H9 (cell line): ENCODE data around the gene ERN1. TPM values are rescaled to one million over a fixed set of nuclear protein-coding genes. Genes with fewer than 3 reads are reported as not detected.
"Not testable (repeated sequence)": the region's sequence is repeated elsewhere in the genome, so short reads cannot be mapped to it uniquely, and the experiment has no call there.

Source experiments
- DNase-seq: peaks from one replicate; pipeline ENCODE4 v3.0.0-alpha.2; 2017
- H2AFZ ChIP-seq: one replicate; pipeline ENCODE4 v1.6.1; 2013; ENCODE audit warnings: mild to moderate bottlenecking, low read length, control low read depth, moderate library complexity
- H2AK5ac ChIP-seq: 2 replicates; pipeline ENCODE4 v1.6.1; 2013; ENCODE audit warnings: low read length, control low read depth, mixed read lengths; ENCODE audit not compliant: insufficient read length
- H2BK120ac ChIP-seq: one replicate; pipeline ENCODE4 v1.6.1; 2013; ENCODE audit warnings: low read depth, mild to moderate bottlenecking, low read length, control low read depth, inconsistent platforms; ENCODE audit not compliant: poor library complexity, severe bottlenecking
- H2BK12ac ChIP-seq: 2 replicates; pipeline ENCODE4 v1.6.1; 2013; ENCODE audit warnings: low read length, control low read depth, mixed read lengths, low read depth; ENCODE audit not compliant: insufficient read length
- H2BK15ac ChIP-seq: 2 replicates; pipeline ENCODE4 v1.6.1; 2013; ENCODE audit warnings: low read depth, low read length, control low read depth
- H2BK20ac ChIP-seq: one replicate; pipeline ENCODE4 v1.6.1; 2013; ENCODE audit warnings: low read depth, mild to moderate bottlenecking, low read length, control low read depth, inconsistent platforms; ENCODE audit not compliant: poor library complexity, severe bottlenecking
- H2BK5ac ChIP-seq: 2 replicates; pipeline ENCODE4 v1.6.1; 2013; ENCODE audit warnings: low read length, control low read depth, mixed read lengths; ENCODE audit not compliant: insufficient read length
- H3K14ac ChIP-seq: 2 replicates; pipeline ENCODE4 v1.6.1; 2013; ENCODE audit warnings: low read length, control low read depth; ENCODE audit not compliant: insufficient read depth
- H3K18ac ChIP-seq: 2 replicates; pipeline ENCODE4 v1.6.1; 2013; ENCODE audit warnings: low read depth, mild to moderate bottlenecking, mixed read lengths, low read length, control low read depth; ENCODE audit not compliant: insufficient read length
- H3K23ac ChIP-seq: 2 replicates; pipeline ENCODE4 v1.6.1; 2013; ENCODE audit warnings: low read length, control low read depth, mixed read lengths, low read depth; ENCODE audit not compliant: insufficient read length
- H3K23me2 ChIP-seq: 2 replicates; pipeline ENCODE4 v1.6.1; 2013; ENCODE audit warnings: low read depth, mild to moderate bottlenecking, mixed read lengths, low read length, control low read depth; ENCODE audit not compliant: insufficient read length, poor library complexity, severe bottlenecking
- H3K27ac ChIP-seq: 2 replicates; pipeline ENCODE4 v1.5.1; 2013; ENCODE audit warnings: low read length, control low read depth, mixed read lengths, low read depth; ENCODE audit not compliant: insufficient read length
- H3K27me3 ChIP-seq: 2 replicates; pipeline ENCODE4 v1.6.1; 2013; ENCODE audit warnings: low read length, control low read depth, inconsistent platforms; ENCODE audit not compliant: insufficient read depth
- H3K4ac ChIP-seq: 2 replicates; pipeline ENCODE4 v1.6.1; 2013; ENCODE audit warnings: low read depth, mild to moderate bottlenecking, control low read depth, inconsistent platforms, low read length, moderate library complexity
- H3K4me1 ChIP-seq: 2 replicates; pipeline ENCODE4 v1.6.1; 2013; ENCODE audit warnings: low read length, control low read depth, inconsistent platforms; ENCODE audit not compliant: insufficient read depth
- H3K4me2 ChIP-seq: 2 replicates; pipeline ENCODE4 v1.6.1; 2013; ENCODE audit warnings: low read length, control low read depth, mixed read lengths; ENCODE audit not compliant: insufficient read length, insufficient read depth
- H3K56ac ChIP-seq: 2 replicates; pipeline ENCODE4 v1.6.1; 2013; ENCODE audit warnings: low read depth, mild to moderate bottlenecking, mixed read lengths, low read length, control low read depth; ENCODE audit not compliant: insufficient read length
- H3K79me1 ChIP-seq: 2 replicates; pipeline ENCODE4 v1.6.1; 2013; ENCODE audit warnings: low read depth, mild to moderate bottlenecking, moderate library complexity, low read length, control low read depth, inconsistent platforms; ENCODE audit not compliant: insufficient read depth, poor library complexity, severe bottlenecking
- H3K79me2 ChIP-seq: 2 replicates; pipeline ENCODE4 v1.6.1; 2013; ENCODE audit warnings: low read length, control low read depth, inconsistent platforms; ENCODE audit not compliant: insufficient read depth
- H3K9ac ChIP-seq: 2 replicates; pipeline ENCODE4 v1.6.1; 2013; ENCODE audit warnings: low read length, control low read depth, mixed read lengths; ENCODE audit not compliant: insufficient read length; ENCODE audit errors: extremely low read depth
- H3K9me3 ChIP-seq: one replicate; pipeline ENCODE4 v1.6.1; 2013; ENCODE audit warnings: low read depth, low read length, inconsistent platforms; ENCODE audit not compliant: control insufficient read depth
- H3T11ph ChIP-seq: one replicate; pipeline ENCODE4 v1.6.1; 2013; ENCODE audit warnings: mild to moderate bottlenecking, low read length, control low read depth, inconsistent platforms
- H4K20me1 ChIP-seq: one replicate; pipeline ENCODE4 v1.6.1; 2013; ENCODE audit not compliant: control insufficient read depth, insufficient read length, insufficient read depth
- H4K5ac ChIP-seq: 2 replicates; pipeline ENCODE4 v1.6.1; 2013; ENCODE audit warnings: low read depth, mild to moderate bottlenecking, mixed read lengths, low read length, control low read depth; ENCODE audit not compliant: insufficient read length
- H4K8ac ChIP-seq: replicated peaks from 2 replicates; pipeline ENCODE4 v1.6.1; 2013; ENCODE audit warnings: low read length, control low read depth, mixed read lengths, low read depth; ENCODE audit not compliant: insufficient read length
- H4K91ac ChIP-seq: 2 replicates; pipeline ENCODE4 v1.6.1; 2013; ENCODE audit warnings: low read depth, mild to moderate bottlenecking, moderate library complexity, mixed read lengths, low read length, control low read depth; ENCODE audit not compliant: insufficient read length
- H3K27ac Mint-ChIP-seq, 3 experiments: 2 replicates in 2 of 3; 3 replicates in 1 of 3; pipeline ENCODE4 v1.8.0; 2020 to 2021; ENCODE audit warnings: mixed read lengths in 3 of 3, mild to moderate bottlenecking in 1 of 3, moderate library complexity in 1 of 3
- H3K27me3 Mint-ChIP-seq: 2 replicates; pipeline ENCODE4 v1.8.0; 2021; ENCODE audit warnings: low read depth, mild to moderate bottlenecking, moderate library complexity, mixed read lengths
- H3K36me3 Mint-ChIP-seq, 3 experiments: 2 replicates in 2 of 3; 3 replicates in 1 of 3; pipeline ENCODE4 v1.8.0; 2020 to 2021; ENCODE audit warnings: low read depth in 3 of 3, mixed read lengths in 3 of 3; ENCODE audit not compliant: insufficient read depth in 1 of 3
- H3K4me1 Mint-ChIP-seq, 2 experiments: 2 replicates each; pipeline ENCODE4 v1.8.0; 2020; ENCODE audit warnings: mixed read lengths in 2 of 2
- H3K4me3 Mint-ChIP-seq, 2 experiments: 2 replicates in 1 of 2; 3 replicates in 1 of 2; pipeline ENCODE4 v1.8.0; 2020 to 2021; ENCODE audit warnings: mild to moderate bottlenecking in 2 of 2, mixed read lengths in 2 of 2, moderate library complexity in 1 of 2
- H3K9me3 Mint-ChIP-seq, 2 experiments: 2 replicates in 1 of 2; 3 replicates in 1 of 2; pipeline ENCODE4 v1.8.0; 2020; ENCODE audit warnings: mild to moderate bottlenecking in 2 of 2, mixed read lengths in 2 of 2, moderate library complexity in 1 of 2
- WGBS: extraction: QIAGEN DNeasy Blood & Tissue Kit; methylation state at CpG from one replicate; pipeline ENCODE4 v1.1.7; 2013; ENCODE audit warnings: missing lambda C conversion rate, low lambda C conversion rate, mixed read lengths; ENCODE audit not compliant: insufficient read length; ENCODE audit errors: extremely low coverage; 5-methylcytosine and 5-hydroxymethylcytosine counted together
- total RNA-seq: library from RNA; stranded (reverse); gene quantifications from 2 replicates; pipeline ENCODE4 v1.2.1, GENCODE V29; 2021
- TF ChIP-seq, protein P1 (sequence below): fragments of 200-600 bp; sonication (generic); conservative IDR thresholded peaks from 3 replicates; pipeline ENCODE4 v1.8.0; 2021; ENCODE audit warnings: antibody characterized with exemption, mild to moderate bottlenecking

ERN1 gene
- total RNA-seq, 1 experiment from 2014 or later, result 5.0 TPM

DNA sequence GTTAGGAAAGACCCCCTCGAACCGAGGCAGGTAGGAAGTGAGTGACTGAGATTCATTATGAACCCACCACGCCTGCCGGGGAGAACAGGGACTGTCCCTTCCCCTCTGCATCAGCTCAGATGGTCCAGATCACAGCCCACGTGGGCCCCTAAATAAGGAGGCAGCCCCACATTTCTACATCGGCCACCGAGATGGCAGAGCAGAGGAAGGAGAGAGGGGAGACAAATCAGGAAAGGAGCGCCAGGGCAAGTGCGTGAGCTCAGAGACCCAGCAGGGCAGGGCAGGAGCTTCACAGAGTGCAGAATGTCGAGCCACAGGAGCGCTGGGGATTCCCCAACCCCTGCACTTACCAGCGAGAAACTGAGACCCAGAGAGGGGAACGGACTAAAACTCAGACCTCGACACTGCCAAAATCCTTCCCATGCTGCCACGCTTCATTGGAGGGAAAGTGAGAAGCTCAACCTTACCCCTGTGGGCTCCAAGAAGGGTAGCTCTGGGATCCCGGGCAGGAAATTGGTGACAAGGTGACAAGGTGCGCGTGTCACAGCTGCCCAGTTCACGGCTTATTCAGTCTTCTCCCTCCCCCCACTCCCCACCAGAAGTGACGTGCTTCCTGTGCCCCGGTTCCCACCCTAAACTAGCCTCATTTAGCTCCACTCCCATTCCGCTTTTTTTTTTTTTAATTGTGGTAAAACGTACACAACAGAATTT is 109.7 kb downstream of the ERN1 start, which contains the start of gene ICAM2:
Gene ICAM2, minus strand, starts transcription at position 578 of the 711 bp plus-strand sequence. CDS start 13,942 bp downstream, outside the sequence.
- H3K9me3 ChIP-seq, result no peaks in the 10 kb centered on the region
- no peaks in the 10 kb centered on the region; the same call in 1 of the 2 replicates for H3K27me3 ChIP-seq
- peak within 1 kb of the TSS; percentile 35 for H3K18ac ChIP-seq
- H2BK5ac ChIP-seq, result no peak within 1 kb of the TSS
- peak within 1 kb of the TSS; percentile 45 to 70 for H3K4me3 Mint-ChIP-seq
- H3K4ac ChIP-seq, result no peak within 1 kb of the TSS
- peak within 1 kb of the TSS; percentile 32 for H3K4me2 ChIP-seq
- no peak within 1 kb of the TSS for H3K23ac ChIP-seq
- H4K91ac ChIP-seq, result no peak within 1 kb of the TSS
- H3K79me2 ChIP-seq, result no peaks in the 10 kb centered on the region
- no peak within 1 kb of the TSS for H2AK5ac ChIP-seq
- H4K20me1 ChIP-seq, result no peaks in the 10 kb centered on the region
- H3K27me3 Mint-ChIP-seq, result peaks cover 12% of the 10 kb centered on the region
- H3T11ph ChIP-seq, result no peak within 1 kb of the TSS
- H3K9me3 Mint-ChIP-seq, result peaks cover 0 to 2% of the 10 kb centered on the region in 2 experiments; a peak in 1 of 5 replicates
- H3K9ac ChIP-seq, result no peak within 1 kb of the TSS
- no peaks in the 10 kb centered on the region for H3K79me1 ChIP-seq
- H4K8ac ChIP-seq, result no peak within 1 kb of the TSS
- no peak within 1 kb of the TSS for H2BK120ac ChIP-seq
- no peak within 1 kb of the TSS for H2BK12ac ChIP-seq
- H3K56ac ChIP-seq, result no peak within 1 kb of the TSS
- no peak within 1 kb of the TSS for H2BK15ac ChIP-seq
- peaks cover 3 to 4% of the 10 kb centered on the region in 2 experiments for H3K4me1 Mint-ChIP-seq
- H3K4me1 ChIP-seq, result no peaks in the 10 kb centered on the region
- no CpG with 5 or more reads among the region's 23 CpGs for WGBS
- no peaks in the 10 kb centered on the region for H3K36me3 Mint-ChIP-seq
- no peak within 1 kb of the TSS for H2BK20ac ChIP-seq
- H2AFZ ChIP-seq, result no peak within 1 kb of the TSS
- no peak within 1 kb of the TSS for H3K27ac ChIP-seq
- peaks cover 3% of the 10 kb centered on the region for H3K23me2 ChIP-seq
- H3K14ac ChIP-seq, result peak within 1 kb of the TSS; percentile 58; the same call in 1 of the 2 replicates
- no peak within 1 kb of the TSS for H4K5ac ChIP-seq
- DNase-seq, result no peak
- TF ChIP-seq, protein P1, sequence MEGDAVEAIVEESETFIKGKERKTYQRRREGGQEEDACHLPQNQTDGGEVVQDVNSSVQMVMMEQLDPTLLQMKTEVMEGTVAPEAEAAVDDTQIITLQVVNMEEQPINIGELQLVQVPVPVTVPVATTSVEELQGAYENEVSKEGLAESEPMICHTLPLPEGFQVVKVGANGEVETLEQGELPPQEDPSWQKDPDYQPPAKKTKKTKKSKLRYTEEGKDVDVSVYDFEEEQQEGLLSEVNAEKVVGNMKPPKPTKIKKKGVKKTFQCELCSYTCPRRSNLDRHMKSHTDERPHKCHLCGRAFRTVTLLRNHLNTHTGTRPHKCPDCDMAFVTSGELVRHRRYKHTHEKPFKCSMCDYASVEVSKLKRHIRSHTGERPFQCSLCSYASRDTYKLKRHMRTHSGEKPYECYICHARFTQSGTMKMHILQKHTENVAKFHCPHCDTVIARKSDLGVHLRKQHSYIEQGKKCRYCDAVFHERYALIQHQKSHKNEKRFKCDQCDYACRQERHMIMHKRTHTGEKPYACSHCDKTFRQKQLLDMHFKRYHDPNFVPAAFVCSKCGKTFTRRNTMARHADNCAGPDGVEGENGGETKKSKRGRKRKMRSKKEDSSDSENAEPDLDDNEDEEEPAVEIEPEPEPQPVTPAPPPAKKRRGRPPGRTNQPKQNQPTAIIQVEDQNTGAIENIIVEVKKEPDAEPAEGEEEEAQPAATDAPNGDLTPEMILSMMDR, result no peak
- H3K27ac Mint-ChIP-seq, result no peak within 1 kb of the TSS

DNA sequence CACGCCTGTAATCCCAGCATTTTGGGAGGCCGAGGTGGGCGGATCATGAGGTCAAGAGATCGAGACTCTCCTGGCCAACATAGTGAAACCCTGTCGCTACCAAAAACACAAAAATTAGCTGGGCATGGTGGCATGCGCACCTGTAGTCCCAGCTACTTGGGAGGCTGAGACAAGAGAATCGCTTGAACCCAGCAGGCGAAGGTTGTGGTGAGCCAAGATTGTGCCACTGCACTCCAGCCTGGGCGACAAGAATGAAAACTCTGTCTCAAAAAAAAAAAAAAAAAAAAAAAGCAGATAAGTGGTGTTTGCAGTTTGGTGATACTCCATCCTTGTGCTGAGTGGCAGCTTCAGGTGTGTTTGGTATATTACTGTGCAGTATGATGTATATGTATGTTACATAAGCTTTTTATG is 110.4 kb downstream of the ERN1 start:
- not testable (repeated sequence) for DNase-seq, H3T11ph ChIP-seq, H2AK5ac ChIP-seq, H3K4ac ChIP-seq, H3K79me1 ChIP-seq, H4K5ac ChIP-seq, H3K14ac ChIP-seq, H3K23ac ChIP-seq, H3K4me1 ChIP-seq, H2AFZ ChIP-seq, H2BK5ac ChIP-seq, H3K36me3 Mint-ChIP-seq, H3K79me2 ChIP-seq, H2BK15ac ChIP-seq, H3K27ac ChIP-seq, H2BK120ac ChIP-seq, H3K56ac ChIP-seq, H3K18ac ChIP-seq, H3K9me3 ChIP-seq, H2BK12ac ChIP-seq, H3K23me2 ChIP-seq, H4K20me1 ChIP-seq, H3K27me3 ChIP-seq, H4K8ac ChIP-seq, H3K4me2 ChIP-seq, H3K4me1 Mint-ChIP-seq, H3K27ac Mint-ChIP-seq, H3K9ac ChIP-seq, H4K91ac ChIP-seq, H2BK20ac ChIP-seq, H3K9me3 Mint-ChIP-seq, H3K4me3 Mint-ChIP-seq
- WGBS, result no CpG with 5 or more reads among the region's 9 CpGs
- peaks cover 12% of the 10 kb centered on the region for H3K27me3 Mint-ChIP-seq
